GM12878 (cell line): ENCODE results near the gene ARF3. TPM values are rescaled to one million over a fixed set of nuclear protein-coding genes. Genes with fewer than 3 reads are reported as not detected.

Experiments used
- ATAC-seq: fragments of 200-7000 bp; cut with Tn5 transposase; 3 replicates; pipeline ENCODE4 v1.9.1; 2020; ENCODE audit warnings: mild to moderate bottlenecking, moderate library complexity
- BruUV-seq: library from RNA; stranded (reverse); fragments of 400-500 nt; replicated peaks from 2 replicates; lab custom pipeline; 2021; lab: Mats Ljungman, UMichigan
- CTCF ChIA-PET: fragments of 300-600 bp; sonication (Branson Sonifier 250); formaldehyde crosslinking; extraction: SDS; loops from one replicate; lab custom pipeline; 2021; ENCODE audit warnings: inconsistent platforms; lab: Yijun Ruan, JAX
- POLR2A ChIA-PET: fragments of 350-600 bp; formaldehyde crosslinking; extraction: SDS; loops from one replicate; lab custom pipeline; 2021; ENCODE audit warnings: inconsistent platforms; lab: Charles Lee
- RAD21 ChIA-PET: fragments of 300-600 bp; sonication (Branson Sonifier 250); formaldehyde crosslinking; loops from one replicate; lab custom pipeline; 2023; ENCODE audit warnings: antibody characterized with exemption; ENCODE audit not compliant: unreplicated experiment; lab: Charles Lee
- SMC1A ChIA-PET: fragments of 300-600 bp; sonication (Branson Sonifier 250); formaldehyde crosslinking; loops from one replicate; lab custom pipeline; 2023; ENCODE audit not compliant: unreplicated experiment, uncharacterized antibody; lab: Charles Lee
- DNase-seq: peaks from one replicate; pipeline ENCODE4 v3.0.0-alpha.2; 2011; ENCODE audit warnings: low read depth, low spot score
- FAIRE-seq: peaks from 3 replicates; lab custom pipeline; 2011; peaks lifted over from hg19 to GRCh38; lab: Jason Lieb, UNC
- H2AFZ ChIP-seq: 2 replicates; pipeline ENCODE4 v1.6.0; 2011; ENCODE audit warnings: low read depth, low read length, control low read depth; ENCODE audit not compliant: control insufficient read depth
- H3K27ac ChIP-seq: 2 replicates; pipeline ENCODE4 v1.5.1; 2011; ENCODE audit warnings: control low read depth; ENCODE audit not compliant: control insufficient read depth, insufficient read depth
- H3K27me3 ChIP-seq, 2 experiments: replicated peaks in 1 of 2; 2 replicates each; pipeline versions ENCODE4 v1.6.0 to v1.6.1; 2011; ENCODE audit warnings: low read length in 1 of 2; ENCODE audit not compliant: control insufficient read depth in 2 of 2, insufficient read depth in 2 of 2
- H3K36me3 ChIP-seq, 2 experiments: 2 replicates each; pipeline ENCODE4 v1.5.1; 2011; ENCODE audit warnings: low read length in 1 of 2; ENCODE audit not compliant: control insufficient read depth in 2 of 2, insufficient read depth in 2 of 2
- H3K4me1 ChIP-seq: 2 replicates; pipeline ENCODE4 v1.6.1; 2011; ENCODE audit warnings: mild to moderate bottlenecking, low read length, moderate library complexity, mixed read lengths; ENCODE audit not compliant: control insufficient read depth, insufficient read depth
- H3K4me2 ChIP-seq: 2 replicates; pipeline ENCODE4 v1.6.0; 2011; ENCODE audit warnings: control low read depth; ENCODE audit not compliant: control insufficient read depth, insufficient read depth
- H3K4me3 ChIP-seq: fragments of 200-600 bp; sonication (generic); 2 replicates; pipeline ENCODE4 v1.5.1; 2016
- H3K79me2 ChIP-seq: 2 replicates; pipeline ENCODE4 v1.6.0; 2011; ENCODE audit warnings: low read length; ENCODE audit not compliant: control insufficient read depth, insufficient read depth
- H3K9ac ChIP-seq: 2 replicates; pipeline ENCODE4 v1.8.0; 2011; ENCODE audit warnings: low read length, control low read depth, mixed read lengths; ENCODE audit not compliant: control insufficient read depth, insufficient read depth
- H3K9me3 ChIP-seq: replicated peaks from 3 replicates; pipeline ENCODE4 v1.5.1; 2011; ENCODE audit warnings: mild to moderate bottlenecking, low read length; ENCODE audit not compliant: control insufficient read depth, insufficient read depth
- H4K20me1 ChIP-seq: 2 replicates; pipeline ENCODE4 v1.6.0; 2011; ENCODE audit not compliant: control insufficient read depth, insufficient read depth
- BRCA1 ChIP-seq: IDR thresholded peaks from 2 replicates; pipeline ENCODE4 v1.6.1; 2011; ENCODE audit warnings: low read depth, low read length, improper control_type of control experiment
- CBX3 ChIP-seq: fragments of 200-600 bp; sonication (generic); IDR thresholded peaks from 2 replicates; pipeline ENCODE4 v1.6.1; 2016; ENCODE audit warnings: low read depth, borderline replicate concordance
- CREM ChIP-seq: IDR thresholded peaks from 2 replicates; pipeline ENCODE4 v1.6.1; 2014; ENCODE audit warnings: antibody characterized with exemption, low read depth
- CTCF ChIP-seq, 3 experiments: IDR thresholded peaks in 2 of 3; conservative IDR thresholded peaks in 1 of 3; 2 replicates each; pipeline ENCODE4 v1.5.1; 2011; ENCODE audit warnings: low read depth in 3 of 3, low read length in 3 of 3, mild to moderate bottlenecking in 3 of 3, control low read depth in 2 of 3, moderate library complexity in 2 of 3, inconsistent platforms in 1 of 3, mixed read lengths in 1 of 3; ENCODE audit not compliant: control insufficient read depth in 2 of 3, insufficient read depth in 1 of 3; ENCODE audit errors: extremely low read depth in 1 of 3
- EED ChIP-seq: sonication (generic); IDR thresholded peaks from 2 replicates; pipeline ENCODE4 v1.6.1; 2016; ENCODE audit warnings: antibody characterized with exemption, low read depth
- EGR1 ChIP-seq, 2 experiments: IDR thresholded peaks; 1 replicate in 1 of 2; 2 replicates in 1 of 2; pipeline ENCODE4 v1.6.1; 2011 to 2012; ENCODE audit warnings: low read depth in 2 of 2, low read length in 2 of 2, borderline replicate concordance in 1 of 2, mild to moderate bottlenecking in 1 of 2, moderate library complexity in 1 of 2
- FOXK2 ChIP-seq: fragments of 450-650 bp; IDR thresholded peaks from 2 replicates; pipeline ENCODE4 v1.6.1; 2017; ENCODE audit warnings: mild to moderate bottlenecking, moderate library complexity
- HCFC1 ChIP-seq: fragments of 150-350 bp; IDR thresholded peaks from 2 replicates; pipeline ENCODE4 v1.6.1; 2014; ENCODE audit warnings: low read length
- IKZF1 ChIP-seq: fragments of 450-650 bp; conservative IDR thresholded peaks from 2 replicates; pipeline ENCODE4 v1.6.1; 2017; ENCODE audit warnings: antibody characterized with exemption, mild to moderate bottlenecking
- IRF4 ChIP-seq: IDR thresholded peaks from 2 replicates; pipeline ENCODE4 v1.6.1; 2011; ENCODE audit warnings: low read depth, low read length
- KDM1A ChIP-seq: fragments of 200-600 bp; sonication (generic); IDR thresholded peaks from 2 replicates; pipeline ENCODE4 v1.6.1; 2016; ENCODE audit warnings: borderline replicate concordance
- LARP7 ChIP-seq: fragments of 450-650 bp; IDR thresholded peaks from 2 replicates; pipeline ENCODE4 v1.6.1; 2017; ENCODE audit warnings: mild to moderate bottlenecking
- MTA3 ChIP-seq: IDR thresholded peaks from 2 replicates; pipeline ENCODE4 v1.6.1; 2012; ENCODE audit warnings: low read length, inconsistent platforms, borderline replicate concordance
- RAD21 ChIP-seq: IDR thresholded peaks from 2 replicates; pipeline ENCODE4 v1.6.1; 2011; ENCODE audit warnings: mild to moderate bottlenecking, low read depth, low read length, moderate library complexity; ENCODE audit not compliant: insufficient read depth
- SMAD1 ChIP-seq: fragments of 450-650 bp; IDR thresholded peaks from 2 replicates; pipeline ENCODE4 v1.6.1; 2018; ENCODE audit warnings: mild to moderate bottlenecking, low read depth; ENCODE audit not compliant: partially characterized antibody
- SMARCA5 ChIP-seq: fragments of 450-650 bp; IDR thresholded peaks from 2 replicates; pipeline ENCODE4 v1.6.1; 2017; ENCODE audit warnings: mild to moderate bottlenecking
- SMC3 ChIP-seq: IDR thresholded peaks from 2 replicates; pipeline ENCODE4 v1.6.1; 2011; ENCODE audit warnings: low read length, improper control_type of control experiment, borderline replicate concordance
- SUZ12 ChIP-seq: fragments of 200-600 bp; sonication (generic); IDR thresholded peaks from one replicate; pipeline ENCODE4 v1.6.1; 2018; ENCODE audit warnings: antibody characterized with exemption, mild to moderate bottlenecking; ENCODE audit not compliant: unreplicated experiment
- TCF3 ChIP-seq: IDR thresholded peaks from 2 replicates; pipeline ENCODE4 v1.6.1; 2012; ENCODE audit warnings: low read depth, mild to moderate bottlenecking, low read length, borderline replicate concordance; ENCODE audit not compliant: insufficient read depth
- USF2 ChIP-seq: IDR thresholded peaks from 2 replicates; pipeline ENCODE4 v1.6.1; 2011; ENCODE audit warnings: low read depth, low read length, improper control_type of control experiment, borderline replicate concordance
- WGBS: methylation state at CpG from one replicate; pipeline ENCODE4 v1.1.6; 2016; ENCODE audit warnings: low lambda C conversion rate; ENCODE audit not compliant: insufficient replicate concordance, insufficient coverage; ENCODE audit errors: missing lambda C conversion rate; 5-methylcytosine and 5-hydroxymethylcytosine counted together
- in situ Hi-C: fragments of 300-500 bp; cut with MboI; formaldehyde crosslinking; loops from 9 replicates; pipeline ENCODE4 v1.14.3; 2018; ENCODE audit warnings: mixed read lengths
- intact Hi-C: fragments of 100-400 bp; cut with micrococcal nuclease; formaldehyde crosslinking; loops from one replicate; pipeline ENCODE4 v1.14.2; 2022; ENCODE audit not compliant: unreplicated experiment
- polyA plus RNA-seq, 11 experiments: library from polyadenylated mRNA; depleted of rRNA in 4 of 11; unstranded in 6 of 11; stranded (reverse) in 5 of 11; fragments of >200 nt; fragmentation: Nextera tagmentation in 4 of 11; fragmentation: Illumina TruSeq in 1 of 11; extraction: Ambion mirVana in 4 of 11; extraction: Trizol in 1 of 11; gene quantifications; 1 replicate in 1 of 11; 2 replicates in 10 of 11; pipeline versions ENCODE4 v1.2.1 to v1.2.3, GENCODE V29; 2011 to 2016; ENCODE audit warnings: inconsistent platforms in 2 of 11, missing spikeins in 2 of 11, low read depth in 1 of 11
- total RNA-seq, 4 experiments: library from RNA; depleted of rRNA in 3 of 4; stranded (reverse); fragments of >200 nt in 3 of 4; fragmentation: Illumina TruSeq in 1 of 4; extraction: Trizol in 1 of 4; gene quantifications; 2 replicates each; pipeline versions ENCODE4 v1.2.1 to v1.2.3, GENCODE V29; 2013 to 2021

Gene ARF3
- total and polyA plus RNA-seq, 10 of the 15 experiments (the other 5 are each of a cell fraction or from before 2014, with no cell fraction given): 8.7 to 263 (median 74.4) TPM

GRCh38 chr12:48969833-48970701 is 12.8 kb upstream of the ARF3 start:
- in situ Hi-C loops (no loop called here), intact Hi-C loops (no loop called here)
- CTCF ChIA-PET: interaction anchor here (0.6 to 7.1 kb wide), 13 partner anchors 8 to 176 kb away, joined by 3 to 65 read pairs (median 6); partner anchors contain the start of genes FKBP11 and WNT1
- H3K9me3 ChIP-seq: no peaks in the 10 kb centered on the region
- no peaks in the 10 kb centered on the region for H3K79me2 ChIP-seq
- SMC1A ChIA-PET: interaction anchor here (0.6 to 2.2 kb wide), 6 partner anchors 10 to 45 kb away, joined by 3 to 9 read pairs (median 4); partner anchors contain the start of gene FKBP11
- H3K4me3 ChIP-seq: no peak overlapping the region
- no peaks in the 10 kb centered on the region for H4K20me1 ChIP-seq
- WGBS: 26% methylated on average over 50 of the region's 77 CpGs
- ATAC-seq: peak; percentile 51
- H3K27ac ChIP-seq: no peak overlapping the region
- peaks cover 47% of the 10 kb centered on the region for H3K4me1 ChIP-seq
- RAD21 ChIA-PET: interaction anchor here (0.7 to 4.3 kb wide), 8 partner anchors 9 to 140 kb away, joined by 3 to 35 read pairs (median 6); partner anchors contain the start of genes ARF3, DDX23, FKBP11 and LMBR1L
- H2AFZ ChIP-seq: peak overlapping the region; percentile 69
- peaks cover 19 to 30% of the 10 kb centered on the region in 2 experiments for H3K27me3 ChIP-seq
- no peaks in the 10 kb centered on the region for H3K36me3 ChIP-seq
- BruUV-seq: no TSS peak
- POLR2A ChIA-PET: interaction anchor here (1.0 to 7.4 kb wide), 2 partner anchors 15 to 18 kb away, joined by 3 to 86 read pairs; partner anchors contain the start of gene ARF3
- H3K4me2 ChIP-seq: peak overlapping the region; percentile 84
- FAIRE-seq: no peak
- DNase-seq: no peak
- H3K9ac ChIP-seq: no peak overlapping the region
- TF ChIP-seq CBX3 (no peak), CTCF (IDR thresholded peaks at IDR 0.05 in 2 of 3, conservative IDR thresholded peaks at IDR 0.05 in 1 of 3; ENCODE audit: control insufficient read depth in 2 of 3, extremely low read depth in 1 of 3, insufficient read depth in 1 of 3, low read depth in 3 of 3, low read length in 3 of 3) (peak in 1 of 3 experiments; percentile 7; a peak in 2 of 6 replicates), FOXK2 (no peak), BRCA1 (no peak), HCFC1 (no peak), TCF3 (no peak), SUZ12 (no peak), KDM1A (no peak), IRF4 (no peak), RAD21 (no peak), SMAD1 (no peak), MTA3 (no peak), CREM (peak; percentile 16; the same call in 1 of the 2 replicates), SMC3 (no peak), LARP7 (0 out of 2 replicates have a peak, but pooled peaks have one; percentile 38), USF2 (no peak), EGR1 (IDR thresholded peaks at IDR 0.05; ENCODE audit: borderline replicate concordance in 1 of 2, low read depth in 2 of 2, low read length in 2 of 2) (peak in 1 of 2 experiments; percentile 81; a peak in 1 of 3 replicates), EED (no peak), SMARCA5 (peak; percentile 34; the same call in 1 of the 2 replicates), IKZF1 (peak; percentile 68)
